Measurements from ENCODE around the gene SHB.
A peak's percentile ranks its signal among the peaks of the same experiment; 100 is the strongest.

SHB gene

DNA sequence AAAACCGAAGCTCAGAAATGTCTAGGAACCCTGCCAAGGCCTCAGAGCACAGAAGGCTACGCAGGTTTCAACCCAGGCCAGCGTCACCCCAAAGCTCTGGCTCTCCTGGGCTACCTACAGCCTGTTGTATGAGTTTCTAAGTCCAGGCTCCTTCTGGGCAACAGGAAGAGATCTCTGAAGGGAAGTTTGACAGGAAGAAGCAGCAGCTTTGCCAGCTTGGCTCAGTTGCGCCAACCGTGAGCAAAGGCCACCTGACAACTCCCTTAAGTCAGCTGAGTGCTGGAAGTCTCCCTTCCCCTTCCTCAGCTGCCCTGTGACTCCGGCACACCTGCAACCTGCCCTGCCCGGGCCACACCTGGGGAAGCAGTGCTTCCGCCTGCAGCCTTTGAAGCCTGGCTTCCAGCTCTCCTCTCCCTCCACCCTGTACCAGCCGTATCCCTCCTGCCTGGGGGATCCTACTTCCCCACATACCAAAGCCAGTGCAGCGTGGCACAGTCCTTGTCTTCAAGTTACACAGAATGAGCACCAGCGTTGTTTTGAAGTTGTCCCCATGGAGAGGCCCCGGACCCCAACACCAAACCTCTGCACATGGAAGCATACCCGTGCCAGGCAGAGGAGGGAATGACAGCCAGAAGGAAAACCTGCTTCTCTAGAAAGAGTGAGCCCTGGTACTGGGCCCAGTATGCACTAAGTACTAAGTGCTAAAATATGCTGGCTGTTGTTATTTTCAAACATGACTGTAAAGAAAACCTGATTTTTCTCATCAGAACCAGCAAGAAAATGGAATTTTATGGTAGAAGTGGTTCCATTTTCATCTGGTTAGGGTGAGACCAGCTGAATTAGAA lies 36.5 kb downstream of the SHB start:
- no peak overlapping the region for H2AFZ ChIP-seq (ENCODE audit: low read length)
- H3K27me3 ChIP-seq (ENCODE audit: control insufficient read depth in 3 of 3, insufficient read depth in 3 of 3, low read depth in 1 of 3, low read length in 3 of 3): no peaks in the 10 kb centered on the region
- H3K27ac ChIP-seq (replicated peaks; ENCODE audit: low read length): no peak overlapping the region
- H4K8ac ChIP-seq (ENCODE audit: low read depth, low read length): no peak overlapping the region
- peak overlapping the region; percentile 49 for H3K14ac ChIP-seq (ENCODE audit: low read length)
- no peak overlapping the region for H3K4me2 ChIP-seq (ENCODE audit: insufficient read depth, low read length, poor library complexity, severe bottlenecking)
- no peak overlapping the region for H3K18ac ChIP-seq (ENCODE audit: low read length)
- DNase-seq (ENCODE audit: low spot score): no peak
- no peak overlapping the region for H2BK5ac ChIP-seq (ENCODE audit: low read length)
- H3K79me1 ChIP-seq (ENCODE audit: low read depth, low read length): peaks cover 2% of the 10 kb centered on the region
- peaks cover 0 to 2% of the 10 kb centered on the region in 2 donors for H3K9me3 ChIP-seq (replicated peaks in 1 of 2; ENCODE audit: control insufficient read depth in 2 of 2, insufficient read depth in 1 of 2, low read depth in 1 of 2, low read length in 2 of 2)
- H2BK12ac ChIP-seq (ENCODE audit: low read length): no peak overlapping the region
- no peak overlapping the region for H2AK5ac ChIP-seq (ENCODE audit: low read depth, low read length)
- no CpG with 5 or more reads among the region's 13 CpGs for WGBS, 2 donors (ENCODE audit: extremely low coverage in 2 of 2, insufficient read length in 2 of 2, insufficient replicate concordance in 1 of 2)
- H3K9ac ChIP-seq (ENCODE audit: low read depth, low read length, poor library complexity): no peak overlapping the region
- no peaks in the 10 kb centered on the region for H3K4me1 ChIP-seq (ENCODE audit: control insufficient read depth in 2 of 2, insufficient read depth in 1 of 2, low read depth in 1 of 2, low read length in 2 of 2)
- no peak overlapping the region for H2BK15ac ChIP-seq (ENCODE audit: low read length)
- H3K4me3 ChIP-seq (ENCODE audit: low read length in 2 of 2): no peak overlapping the region
- no peaks in the 10 kb centered on the region for H3K36me3 ChIP-seq (replicated peaks in 1 of 2; ENCODE audit: control insufficient read depth in 2 of 2, insufficient read depth in 2 of 2, low read length in 2 of 2)
- H3K23ac ChIP-seq (ENCODE audit: low read depth, low read length, poor library complexity): no peak overlapping the region
- H3K4ac ChIP-seq (ENCODE audit: low read length): no peak overlapping the region
- H4K91ac ChIP-seq (ENCODE audit: low read depth, low read length, poor library complexity): no peak overlapping the region
- H2BK120ac ChIP-seq (ENCODE audit: low read depth, low read length): no peak overlapping the region

- H3K36me3 ChIP-seq (replicated peaks in 1 of 2; ENCODE audit: control insufficient read depth in 2 of 2, insufficient read depth in 2 of 2, low read length in 2 of 2): no peaks in the 10 kb centered on the region
- no peak overlapping the region for H2BK5ac ChIP-seq (ENCODE audit: low read length)
- no peak overlapping the region for H3K18ac ChIP-seq (ENCODE audit: low read length)
- no peak overlapping the region for H4K8ac ChIP-seq (ENCODE audit: low read depth, low read length)
- H3K27ac ChIP-seq (replicated peaks; ENCODE audit: low read length): no peak overlapping the region
- H3K23ac ChIP-seq (ENCODE audit: low read depth, low read length, poor library complexity): no peak overlapping the region
- no peak overlapping the region for H3K4ac ChIP-seq (ENCODE audit: low read length)
- H3K9me3 ChIP-seq (replicated peaks in 1 of 2; ENCODE audit: control insufficient read depth in 2 of 2, insufficient read depth in 1 of 2, low read depth in 1 of 2, low read length in 2 of 2): peaks cover 0 to 2% of the 10 kb centered on the region in 2 donors
- H3K4me2 ChIP-seq (ENCODE audit: insufficient read depth, low read length, poor library complexity, severe bottlenecking): no peak overlapping the region
- no peak overlapping the region for H3K14ac ChIP-seq (ENCODE audit: low read length)
- DNase-seq (ENCODE audit: low spot score): no peak
- no peak overlapping the region for H2BK12ac ChIP-seq (ENCODE audit: low read length)
- peaks cover 2 to 3% of the 10 kb centered on the region in 2 donors for H3K4me1 ChIP-seq (ENCODE audit: control insufficient read depth in 2 of 2, insufficient read depth in 1 of 2, low read depth in 1 of 2, low read length in 2 of 2)
- no peak overlapping the region for H3K9ac ChIP-seq (ENCODE audit: low read depth, low read length, poor library complexity)
- no peak overlapping the region for H2AK5ac ChIP-seq (ENCODE audit: low read depth, low read length)
- H3K4me3 ChIP-seq (ENCODE audit: low read length in 2 of 2): no peak overlapping the region
- no CpG with 5 or more reads among the region's 4 CpGs for WGBS, 2 donors (ENCODE audit: extremely low coverage in 2 of 2, insufficient read length in 2 of 2, insufficient replicate concordance in 1 of 2)
- H3K79me1 ChIP-seq (ENCODE audit: low read depth, low read length): peaks cover 2% of the 10 kb centered on the region
- no peak overlapping the region for H2AFZ ChIP-seq (ENCODE audit: low read length)
- H4K91ac ChIP-seq (ENCODE audit: low read depth, low read length, poor library complexity): no peak overlapping the region
- no peak overlapping the region for H2BK15ac ChIP-seq (ENCODE audit: low read length)
- H2BK120ac ChIP-seq (ENCODE audit: low read depth, low read length): no peak overlapping the region
- H3K27me3 ChIP-seq (ENCODE audit: control insufficient read depth in 3 of 3, insufficient read depth in 3 of 3, low read depth in 1 of 3, low read length in 3 of 3): no peaks in the 10 kb centered on the region
Measured at GRCh38 chr9:38031594-38031993, 37.4 kb downstream of the SHB start.

DNA sequence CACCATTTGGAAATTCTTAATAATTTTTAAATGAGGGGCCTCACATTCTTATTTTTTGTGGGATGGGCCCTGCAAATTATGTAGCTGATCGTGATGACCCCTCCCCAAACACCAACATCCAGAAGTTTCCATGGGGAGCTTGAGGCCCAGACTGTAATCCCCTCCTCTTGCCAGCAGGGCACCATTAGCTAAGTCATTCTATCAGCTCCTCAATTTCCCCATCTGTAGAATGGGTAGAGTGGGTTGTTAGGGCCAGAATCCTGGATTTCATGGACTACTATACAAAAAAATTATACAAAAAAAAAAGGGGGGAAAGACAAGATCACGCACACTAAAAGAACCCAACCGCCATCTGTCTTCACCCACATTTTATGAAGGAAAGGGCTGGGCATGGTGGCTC lies 38.4 kb downstream of the SHB start:
- DNase-seq (ENCODE audit: low spot score): no peak
- Histone ChIP-seq H2BK5ac (ENCODE audit: low read length) (no peak overlapping the region), H2BK12ac (ENCODE audit: low read length) (no peak overlapping the region), H3K9ac (ENCODE audit: low read depth, low read length, poor library complexity) (no peak overlapping the region), H3K4me3 (ENCODE audit: low read length in 2 of 2) (no peak overlapping the region), H4K91ac (ENCODE audit: low read depth, low read length, poor library complexity) (no peak overlapping the region), H3K4ac (ENCODE audit: low read length) (no peak overlapping the region), H3K9me3 (replicated peaks in 1 of 2; ENCODE audit: control insufficient read depth in 2 of 2, insufficient read depth in 1 of 2, low read depth in 1 of 2, low read length in 2 of 2) (peaks cover 0 to 2% of the 10 kb centered on the region in 2 donors), H2BK15ac (ENCODE audit: low read length) (no peak overlapping the region), H3K23ac (ENCODE audit: low read depth, low read length, poor library complexity) (no peak overlapping the region), H3K79me1 (ENCODE audit: low read depth, low read length) (peaks cover 2% of the 10 kb centered on the region), H2AFZ (ENCODE audit: low read length) (no peak overlapping the region), H3K18ac (ENCODE audit: low read length) (no peak overlapping the region), H4K8ac (ENCODE audit: low read depth, low read length) (no peak overlapping the region), H3K4me1 (ENCODE audit: control insufficient read depth in 2 of 2, insufficient read depth in 1 of 2, low read depth in 1 of 2, low read length in 2 of 2) (peaks cover 10 to 12% of the 10 kb centered on the region in 2 donors), H2BK120ac (ENCODE audit: low read depth, low read length) (no peak overlapping the region), H3K27ac (replicated peaks; ENCODE audit: low read length) (no peak overlapping the region), H3K27me3 (ENCODE audit: control insufficient read depth in 3 of 3, insufficient read depth in 3 of 3, low read depth in 1 of 3, low read length in 3 of 3) (no peaks in the 10 kb centered on the region), H3K4me2 (ENCODE audit: insufficient read depth, low read length, poor library complexity, severe bottlenecking) (no peak overlapping the region), H3K36me3 (replicated peaks in 1 of 2; ENCODE audit: control insufficient read depth in 2 of 2, insufficient read depth in 2 of 2, low read length in 2 of 2) (no peaks in the 10 kb centered on the region), H2AK5ac (ENCODE audit: low read depth, low read length) (no peak overlapping the region), H3K14ac (ENCODE audit: low read length) (no peak overlapping the region)
- WGBS, 2 donors (ENCODE audit: extremely low coverage in 2 of 2, insufficient read length in 2 of 2, insufficient replicate concordance in 1 of 2): no CpG with 5 or more reads among the region's 3 CpGs

DNA sequence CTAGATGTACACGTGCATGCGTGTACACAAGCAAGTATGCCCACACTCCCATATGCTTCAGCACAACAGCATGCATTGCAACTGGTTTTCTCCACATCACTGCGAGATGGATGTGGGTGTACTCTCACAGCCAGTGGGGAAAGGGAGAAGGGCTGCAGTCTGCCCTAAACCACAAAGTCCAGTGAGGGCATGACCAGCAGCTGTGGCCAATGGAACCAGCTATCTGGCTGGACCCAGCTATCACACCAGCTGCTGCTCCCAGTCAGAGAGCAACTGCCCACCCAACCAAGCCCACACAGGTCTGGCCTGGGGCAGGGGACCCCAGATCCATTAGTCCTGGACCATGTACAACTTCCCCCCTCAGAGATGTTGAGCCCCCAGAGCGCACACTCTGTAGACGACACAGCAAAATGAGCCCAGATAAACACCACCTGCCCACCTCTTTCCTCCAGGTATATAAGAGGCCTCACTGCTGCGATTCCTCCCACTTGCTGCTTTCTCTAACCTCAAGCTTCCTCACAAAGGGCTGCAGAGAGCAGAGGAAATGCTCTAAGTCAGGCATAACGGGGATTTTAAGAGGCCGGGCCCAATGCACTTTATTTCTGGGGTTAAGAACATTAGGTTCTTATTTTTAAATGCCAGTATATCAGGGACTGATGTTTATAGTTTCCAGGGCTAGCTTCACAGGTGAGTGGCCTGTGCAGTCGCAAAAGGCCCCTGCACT lies 39.0 kb downstream of the SHB start:
- no peak for DNase-seq (ENCODE audit: low spot score)
- H2BK12ac ChIP-seq (ENCODE audit: low read length): no peak overlapping the region
- H2AK5ac ChIP-seq (ENCODE audit: low read depth, low read length): no peak overlapping the region
- no peak overlapping the region for H3K9ac ChIP-seq (ENCODE audit: low read depth, low read length, poor library complexity)
- no peak overlapping the region for H2BK120ac ChIP-seq (ENCODE audit: low read depth, low read length)
- H3K14ac ChIP-seq (ENCODE audit: low read length): no peak overlapping the region
- no peak overlapping the region for H3K27ac ChIP-seq (replicated peaks; ENCODE audit: low read length)
- H4K91ac ChIP-seq (ENCODE audit: low read depth, low read length, poor library complexity): no peak overlapping the region
- H3K4me2 ChIP-seq (ENCODE audit: insufficient read depth, low read length, poor library complexity, severe bottlenecking): no peak overlapping the region
- no peaks in the 10 kb centered on the region for H3K36me3 ChIP-seq (replicated peaks in 1 of 2; ENCODE audit: control insufficient read depth in 2 of 2, insufficient read depth in 2 of 2, low read length in 2 of 2)
- H3K4me3 ChIP-seq (ENCODE audit: low read length in 2 of 2): no peak overlapping the region
- H2AFZ ChIP-seq (ENCODE audit: low read length): no peak overlapping the region
- H2BK15ac ChIP-seq (ENCODE audit: low read length): no peak overlapping the region
- H3K79me1 ChIP-seq (ENCODE audit: low read depth, low read length): peaks cover 2% of the 10 kb centered on the region
- no peak overlapping the region for H3K18ac ChIP-seq (ENCODE audit: low read length)
- no CpG with 5 or more reads among the region's 9 CpGs for WGBS, 2 donors (ENCODE audit: extremely low coverage in 2 of 2, insufficient read length in 2 of 2, insufficient replicate concordance in 1 of 2)
- no peak overlapping the region for H3K23ac ChIP-seq (ENCODE audit: low read depth, low read length, poor library complexity)
- H3K4ac ChIP-seq (ENCODE audit: low read length): no peak overlapping the region
- H2BK5ac ChIP-seq (ENCODE audit: low read length): no peak overlapping the region
- no peaks in the 10 kb centered on the region for H3K27me3 ChIP-seq (ENCODE audit: control insufficient read depth in 3 of 3, insufficient read depth in 3 of 3, low read depth in 1 of 3, low read length in 3 of 3)
- peaks cover 12% of the 10 kb centered on the region in 2 donors for H3K4me1 ChIP-seq (ENCODE audit: control insufficient read depth in 2 of 2, insufficient read depth in 1 of 2, low read depth in 1 of 2, low read length in 2 of 2)
- no peak overlapping the region for H4K8ac ChIP-seq (ENCODE audit: low read depth, low read length)
- H3K9me3 ChIP-seq (replicated peaks in 1 of 2; ENCODE audit: control insufficient read depth in 2 of 2, insufficient read depth in 1 of 2, low read depth in 1 of 2, low read length in 2 of 2): peaks cover 0 to 2% of the 10 kb centered on the region in 2 donors
